ENCODE results near the gene SMURF2.

DNA sequence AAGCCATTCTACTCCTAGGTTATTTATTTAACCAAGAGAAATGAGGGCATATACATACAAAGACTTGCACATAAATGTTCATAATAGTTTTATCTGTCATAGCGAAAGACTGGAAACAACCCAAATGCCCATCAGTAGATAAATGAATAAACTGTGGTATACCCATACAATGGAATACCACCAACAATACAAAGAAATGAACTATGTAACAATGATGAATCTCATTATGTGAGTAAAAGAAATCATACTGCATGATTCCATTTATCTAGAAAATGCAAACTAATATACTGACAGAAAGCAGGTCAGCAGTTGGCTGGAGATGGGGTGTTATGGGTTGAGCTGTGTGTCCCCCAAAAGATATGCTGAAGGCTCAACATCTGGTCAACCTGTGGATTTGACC, 98.0 kb downstream of the SMURF2 start:
- TF ChIP-seq, protein P1, sequence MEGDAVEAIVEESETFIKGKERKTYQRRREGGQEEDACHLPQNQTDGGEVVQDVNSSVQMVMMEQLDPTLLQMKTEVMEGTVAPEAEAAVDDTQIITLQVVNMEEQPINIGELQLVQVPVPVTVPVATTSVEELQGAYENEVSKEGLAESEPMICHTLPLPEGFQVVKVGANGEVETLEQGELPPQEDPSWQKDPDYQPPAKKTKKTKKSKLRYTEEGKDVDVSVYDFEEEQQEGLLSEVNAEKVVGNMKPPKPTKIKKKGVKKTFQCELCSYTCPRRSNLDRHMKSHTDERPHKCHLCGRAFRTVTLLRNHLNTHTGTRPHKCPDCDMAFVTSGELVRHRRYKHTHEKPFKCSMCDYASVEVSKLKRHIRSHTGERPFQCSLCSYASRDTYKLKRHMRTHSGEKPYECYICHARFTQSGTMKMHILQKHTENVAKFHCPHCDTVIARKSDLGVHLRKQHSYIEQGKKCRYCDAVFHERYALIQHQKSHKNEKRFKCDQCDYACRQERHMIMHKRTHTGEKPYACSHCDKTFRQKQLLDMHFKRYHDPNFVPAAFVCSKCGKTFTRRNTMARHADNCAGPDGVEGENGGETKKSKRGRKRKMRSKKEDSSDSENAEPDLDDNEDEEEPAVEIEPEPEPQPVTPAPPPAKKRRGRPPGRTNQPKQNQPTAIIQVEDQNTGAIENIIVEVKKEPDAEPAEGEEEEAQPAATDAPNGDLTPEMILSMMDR (conservative IDR thresholded peaks at IDR 0.05): no peak
- no peak for TF ChIP-seq ZFX (IDR thresholded peaks at IDR 0.05)

All from C4-2B (cell line).